Activated CD4-positive, alpha-beta memory T cell treated with anti-CD3 and anti-CD28 coated beads for 36 hours (primary cell): ENCODE measurements around the gene HSD11B1L. TPM values are rescaled to one million over a fixed set of nuclear protein-coding genes. Genes with fewer than 3 reads are reported as not detected.

Experiments
- CTCF ChIA-PET: fragments of 350-600 bp; sonication (Branson Sonifier 250); formaldehyde crosslinking; loops from one replicate; lab custom pipeline; 2021; ENCODE audit warnings: antibody characterized with exemption, inconsistent platforms; lab: Charles Lee
- POLR2A ChIA-PET: fragments of 350-600 bp; sonication (Branson Sonifier 250); formaldehyde crosslinking; loops from one replicate; lab custom pipeline; 2021; ENCODE audit warnings: antibody characterized with exemption; lab: Charles Lee
- DNase-seq: peaks from one replicate; pipeline ENCODE4 v3.0.0-alpha.2; 2020
- H3K27ac Mint-ChIP-seq: one replicate; pipeline ENCODE4 v1.8.0; 2021; ENCODE audit warnings: mixed read lengths
- H3K27me3 Mint-ChIP-seq: one replicate; pipeline ENCODE4 v1.8.0; 2021; ENCODE audit warnings: mixed read lengths
- H3K36me3 Mint-ChIP-seq: one replicate; pipeline ENCODE4 v1.8.0; 2021; ENCODE audit warnings: mixed read lengths
- H3K4me1 Mint-ChIP-seq: one replicate; pipeline ENCODE4 v1.8.0; 2021; ENCODE audit warnings: low read depth, mixed read lengths
- H3K4me3 Mint-ChIP-seq: one replicate; pipeline ENCODE4 v1.8.0; 2021; ENCODE audit warnings: mild to moderate bottlenecking, mixed read lengths
- H3K9me3 Mint-ChIP-seq: one replicate; pipeline ENCODE4 v1.8.0; 2021; ENCODE audit warnings: mixed read lengths
- intact Hi-C: fragments of 100-400 bp; cut with micrococcal nuclease; formaldehyde crosslinking; loops from one replicate; pipeline ENCODE4 v1.15.1; 2023
- total RNA-seq, 2 experiments: library from RNA; stranded (reverse); gene quantifications; one replicate each; pipeline ENCODE4 v1.2.3, GENCODE V29; 2021

HSD11B1L gene
- 1 to 10 TPM; 3.8 to 4.1 TPM for total RNA-seq

- peak within 1 kb of the TSS; percentile 96 for H3K4me3 Mint-ChIP-seq
- no peaks in the 10 kb centered on the region for H3K9me3 Mint-ChIP-seq
- H3K27ac Mint-ChIP-seq = peak within 1 kb of the TSS; percentile 89
- intact Hi-C loops = loop anchor here (1.0 to 10.0 kb wide), 7 partner anchors 10 to 693 kb away; partner anchors contain the start of genes CATSPERD, LONP1, RPL36 and SAFB
- peak; percentile 99 for DNase-seq
- ChIA-PET CTCF (interaction anchor here (0.9 to 1.4 kb wide), 2 partner anchors 9 kb away, joined by 5 to 6 read pairs; partner anchors contain the start of gene RPL36), POLR2A (interaction anchor here (1.0 to 1.6 kb wide), 2 partner anchors 9 to 11 kb away, joined by 3 to 5 read pairs; no protein-coding TSS in a partner anchor)
- H3K36me3 Mint-ChIP-seq = no peaks in the 10 kb centered on the region
- H3K27me3 Mint-ChIP-seq = no peaks in the 10 kb centered on the region
- peaks cover 17% of the 10 kb centered on the region for H3K4me1 Mint-ChIP-seq
Observed at GRCh38 chr19:5680437-5681368, at the start of gene HSD11B1L, which contains the start of gene MICOS13. HSD11B1L (plus strand) TSS chr19:5681027; CDS start chr19:5684833, 3,806 bp downstream. MICOS13 (minus strand) TSS chr19:5680516; CDS start chr19:5680486, 30 bp downstream.

- DNase-seq = no peak
- H3K36me3 Mint-ChIP-seq = peaks cover 35% of the 10 kb centered on the region
- H3K4me3 Mint-ChIP-seq = no peak overlapping the region
- no peaks in the 10 kb centered on the region for H3K27me3 Mint-ChIP-seq
- H3K9me3 Mint-ChIP-seq = no peaks in the 10 kb centered on the region
- ChIA-PET CTCF (no interaction called here), POLR2A (no interaction called here)
- H3K4me1 Mint-ChIP-seq = peaks cover 68% of the 10 kb centered on the region
- intact Hi-C loops = no loop called here
- H3K27ac Mint-ChIP-seq = peak overlapping the region; percentile 10
Observed at GRCh38 chr19:5631567-5632240, 49.1 kb upstream of the HSD11B1L start.

GRCh38 chr19:5632241-5632612, 48.6 kb upstream of the HSD11B1L start:
- Mint-ChIP-seq H3K27me3 (no peaks in the 10 kb centered on the region), H3K9me3 (no peaks in the 10 kb centered on the region), H3K4me3 (no peak overlapping the region), H3K36me3 (peaks cover 34% of the 10 kb centered on the region), H3K27ac (no peak overlapping the region), H3K4me1 (peaks cover 63% of the 10 kb centered on the region)
- no peak for DNase-seq
- intact Hi-C loops = no loop called here
- ChIA-PET CTCF (no interaction called here), POLR2A (no interaction called here)

- H3K4me3 Mint-ChIP-seq = no peak overlapping the region
- H3K27me3 Mint-ChIP-seq = no peaks in the 10 kb centered on the region
- H3K36me3 Mint-ChIP-seq = peaks cover 32% of the 10 kb centered on the region
- POLR2A ChIA-PET = no interaction called here
- DNase-seq = no peak
- no peak overlapping the region for H3K27ac Mint-ChIP-seq
- CTCF ChIA-PET = no interaction called here
- no peaks in the 10 kb centered on the region for H3K9me3 Mint-ChIP-seq
- intact Hi-C loops = no loop called here
- peaks cover 61% of the 10 kb centered on the region for H3K4me1 Mint-ChIP-seq
Observed at GRCh38 chr19:5632657-5633056, 48.2 kb upstream of the HSD11B1L start.

- CTCF ChIA-PET = interaction anchor here (1.0 kb wide), 1 partner anchor 15 kb away, joined by 3 read pairs; no protein-coding TSS in a partner anchor
- intact Hi-C loops = no loop called here
- Mint-ChIP-seq H3K9me3 (no peaks in the 10 kb centered on the region), H3K27ac (no peak overlapping the region), H3K36me3 (peaks cover 16% of the 10 kb centered on the region), H3K4me3 (no peak overlapping the region), H3K4me1 (peaks cover 47% of the 10 kb centered on the region), H3K27me3 (no peaks in the 10 kb centered on the region)
- no peak for DNase-seq
- POLR2A ChIA-PET = interaction anchor here (1.7 kb wide), 1 partner anchor 13 kb away, joined by 6 read pairs; the partner anchor contains the start of genes SAFB and SAFB2
Observed at GRCh38 chr19:5635427-5635826, 45.4 kb upstream of the HSD11B1L start.

GRCh38 chr19:5637971-5638370, 42.9 kb upstream of the HSD11B1L start:
- Mint-ChIP-seq H3K4me3 (no peak overlapping the region), H3K27ac (no peak overlapping the region), H3K36me3 (peaks cover 15% of the 10 kb centered on the region), H3K27me3 (no peaks in the 10 kb centered on the region), H3K9me3 (no peaks in the 10 kb centered on the region), H3K4me1 (peaks cover 31% of the 10 kb centered on the region)
- POLR2A ChIA-PET = interaction anchor here (0.6 kb wide), 1 partner anchor 11 kb away, joined by 3 read pairs; no protein-coding TSS in a partner anchor
- intact Hi-C loops = no loop called here
- DNase-seq = no peak
- CTCF ChIA-PET = no interaction called here

GRCh38 chr19:5641171-5641570, 39.7 kb upstream of the HSD11B1L start:
- ChIA-PET POLR2A (no interaction called here), CTCF (no interaction called here)
- intact Hi-C loops = no loop called here
- Mint-ChIP-seq H3K4me3 (no peak overlapping the region), H3K27ac (no peak overlapping the region), H3K36me3 (peaks cover 32% of the 10 kb centered on the region), H3K4me1 (peaks cover 12% of the 10 kb centered on the region), H3K9me3 (no peaks in the 10 kb centered on the region), H3K27me3 (no peaks in the 10 kb centered on the region)
- no peak for DNase-seq

- POLR2A ChIA-PET = no interaction called here
- CTCF ChIA-PET = interaction anchor here (1.2 kb wide), 1 partner anchor 47 kb away, joined by 4 read pairs; the partner anchor contains the start of gene RPL36
- no peak overlapping the region for H3K27ac Mint-ChIP-seq
- no peak overlapping the region for H3K4me3 Mint-ChIP-seq
- peaks cover 12% of the 10 kb centered on the region for H3K4me1 Mint-ChIP-seq
- H3K9me3 Mint-ChIP-seq = no peaks in the 10 kb centered on the region
- intact Hi-C loops = no loop called here
- no peaks in the 10 kb centered on the region for H3K27me3 Mint-ChIP-seq
- peaks cover 41% of the 10 kb centered on the region for H3K36me3 Mint-ChIP-seq
- no peak for DNase-seq
Observed at GRCh38 chr19:5642204-5642603, 38.6 kb upstream of the HSD11B1L start.

- CTCF ChIA-PET = interaction anchor here (1.2 kb wide), 1 partner anchor 47 kb away, joined by 4 read pairs; the partner anchor contains the start of gene RPL36
- POLR2A ChIA-PET = no interaction called here
- no peaks in the 10 kb centered on the region for H3K27me3 Mint-ChIP-seq
- no peak for DNase-seq
- no peak overlapping the region for H3K4me3 Mint-ChIP-seq
- H3K27ac Mint-ChIP-seq = no peak overlapping the region
- peaks cover 7% of the 10 kb centered on the region for H3K4me1 Mint-ChIP-seq
- peaks cover 41% of the 10 kb centered on the region for H3K36me3 Mint-ChIP-seq
- intact Hi-C loops = no loop called here
- no peaks in the 10 kb centered on the region for H3K9me3 Mint-ChIP-seq
Observed at GRCh38 chr19:5643060-5643459, 37.8 kb upstream of the HSD11B1L start.

- Mint-ChIP-seq H3K27me3 (no peaks in the 10 kb centered on the region), H3K4me1 (peaks cover 4% of the 10 kb centered on the region), H3K9me3 (no peaks in the 10 kb centered on the region), H3K27ac (peak overlapping the region; percentile 18), H3K36me3 (peaks cover 47% of the 10 kb centered on the region), H3K4me3 (no peak overlapping the region)
- CTCF ChIA-PET = no interaction called here
- intact Hi-C loops = no loop called here
- POLR2A ChIA-PET = no interaction called here
- DNase-seq = no peak
Observed at GRCh38 chr19:5644037-5644436, 36.8 kb upstream of the HSD11B1L start.

GRCh38 chr19:5645409-5645808, 35.4 kb upstream of the HSD11B1L start:
- Mint-ChIP-seq H3K9me3 (no peaks in the 10 kb centered on the region), H3K27me3 (no peaks in the 10 kb centered on the region), H3K27ac (no peak overlapping the region), H3K4me3 (no peak overlapping the region), H3K4me1 (peaks cover 4% of the 10 kb centered on the region), H3K36me3 (peaks cover 55% of the 10 kb centered on the region)
- POLR2A ChIA-PET = no interaction called here
- CTCF ChIA-PET = interaction anchor here (0.8 kb wide), 1 partner anchor 65 kb away, joined by 3 read pairs; no protein-coding TSS in a partner anchor
- DNase-seq = no peak
- intact Hi-C loops = no loop called here

- no peaks in the 10 kb centered on the region for H3K9me3 Mint-ChIP-seq
- H3K27me3 Mint-ChIP-seq = no peaks in the 10 kb centered on the region
- ChIA-PET POLR2A (no interaction called here), CTCF (no interaction called here)
- H3K36me3 Mint-ChIP-seq = peaks cover 56% of the 10 kb centered on the region
- H3K27ac Mint-ChIP-seq = no peak overlapping the region
- H3K4me1 Mint-ChIP-seq = no peaks in the 10 kb centered on the region
- DNase-seq = no peak
- intact Hi-C loops = no loop called here
- H3K4me3 Mint-ChIP-seq = no peak overlapping the region
Observed at GRCh38 chr19:5646703-5647102, 34.1 kb upstream of the HSD11B1L start.
